CD14-positive monocyte (primary cell): ENCODE measurements around the gene BMS1. TPM values are rescaled to one million over a fixed set of nuclear protein-coding genes. Genes with fewer than 3 reads are reported as not detected.

ENCODE experiments used
- DNase-seq, 3 donors: peaks; one replicate each; pipeline ENCODE4 v3.0.0-alpha.2; 2011 to 2022
- H2AFZ ChIP-seq: 2 replicates; pipeline ENCODE4 v1.6.0; 2012; ENCODE audit warnings: mild to moderate bottlenecking, low read depth, low read length, inconsistent platforms; ENCODE audit not compliant: insufficient read depth, poor library complexity, severe bottlenecking
- H3K27ac ChIP-seq, 2 donors: 1 replicate in 1 of 2; 2 replicates in 1 of 2; pipeline ENCODE4 v1.5.1; 2012 to 2013; ENCODE audit warnings: low read length in 2 of 2, control low read depth in 1 of 2, inconsistent platforms in 1 of 2, low read depth in 1 of 2, mild to moderate bottlenecking in 1 of 2
- H3K27me3 ChIP-seq, 2 donors: one replicate each; pipeline versions ENCODE4 v1.6.0 to v1.6.1; 2011 to 2013; ENCODE audit warnings: low read length in 2 of 2; ENCODE audit not compliant: control insufficient read depth in 2 of 2, insufficient read depth in 2 of 2
- H3K36me3 ChIP-seq, 2 donors: replicated peaks in 1 of 2; 1 replicate in 1 of 2; 2 replicates in 1 of 2; pipeline versions ENCODE4 v1.5.1 to v1.6.1; 2012 to 2013; ENCODE audit warnings: low read length in 2 of 2, control low read depth in 1 of 2, inconsistent platforms in 1 of 2, mild to moderate bottlenecking in 1 of 2; ENCODE audit not compliant: insufficient read depth in 2 of 2, control insufficient read depth in 1 of 2
- H3K4me1 ChIP-seq, 2 donors: 1 replicate in 1 of 2; 2 replicates in 1 of 2; pipeline versions ENCODE4 v1.5.1 to v1.6.1; 2012 to 2013; ENCODE audit warnings: low read length in 2 of 2, control low read depth in 1 of 2, inconsistent platforms in 1 of 2, mild to moderate bottlenecking in 1 of 2, moderate library complexity in 1 of 2; ENCODE audit not compliant: insufficient read depth in 2 of 2, control insufficient read depth in 1 of 2
- H3K4me2 ChIP-seq: replicated peaks from 2 replicates; pipeline ENCODE3; 2012; ENCODE audit warnings: low read length, moderate library complexity, mild to moderate bottlenecking; ENCODE audit not compliant: poor library complexity, severe bottlenecking; ENCODE audit errors: extremely low read depth
- H3K4me3 ChIP-seq, 3 experiments: fragments of 200-600 bp in 1 of 3; sonication (generic) in 1 of 3; replicated peaks in 1 of 3; 1 replicate in 2 of 3; 2 replicates in 1 of 3; pipeline ENCODE4 v1.5.1; 2011 to 2013; ENCODE audit warnings: low read length in 3 of 3, mild to moderate bottlenecking in 3 of 3, control low read depth in 2 of 3, low read depth in 2 of 3, inconsistent platforms in 1 of 3, moderate library complexity in 1 of 3
- H3K79me2 ChIP-seq: 2 replicates; pipeline ENCODE4 v1.6.0; 2012; ENCODE audit warnings: mild to moderate bottlenecking, control low read depth, inconsistent platforms, low read length, moderate library complexity; ENCODE audit not compliant: insufficient read depth
- H3K9ac ChIP-seq: 2 replicates; pipeline ENCODE4 v1.6.0; 2017; ENCODE audit warnings: low read length, mild to moderate bottlenecking; ENCODE audit not compliant: insufficient read depth, poor library complexity, severe bottlenecking
- H3K9me3 ChIP-seq, 2 donors: replicated peaks in 1 of 2; 1 replicate in 1 of 2; 2 replicates in 1 of 2; pipeline versions ENCODE4 v1.5.1 to v1.6.1; 2012 to 2013; ENCODE audit warnings: low read length in 2 of 2, control low read depth in 1 of 2; ENCODE audit not compliant: control insufficient read depth in 1 of 2, insufficient read depth in 1 of 2
- H4K20me1 ChIP-seq: 2 replicates; pipeline ENCODE4 v1.6.0; 2012; ENCODE audit warnings: mild to moderate bottlenecking, low read length, control low read depth, moderate library complexity; ENCODE audit not compliant: insufficient read depth
- H3K27ac Mint-ChIP-seq, 7 donors: one replicate each; pipeline ENCODE4 v1.8.0; 2020; ENCODE audit warnings: mild to moderate bottlenecking in 7 of 7, mixed read lengths in 7 of 7, moderate library complexity in 6 of 7, inconsistent platforms in 2 of 7
- H3K27me3 Mint-ChIP-seq, 3 donors: one replicate each; pipeline ENCODE4 v1.8.0; 2021 to 2022; ENCODE audit warnings: low read depth in 3 of 3, mild to moderate bottlenecking in 3 of 3, mixed read lengths in 3 of 3, moderate library complexity in 3 of 3, inconsistent platforms in 1 of 3
- H3K36me3 Mint-ChIP-seq, 2 donors: one replicate each; pipeline ENCODE4 v1.8.0; 2020; ENCODE audit warnings: mixed read lengths in 2 of 2, inconsistent platforms in 1 of 2, mild to moderate bottlenecking in 1 of 2
- H3K4me1 Mint-ChIP-seq: one replicate; pipeline ENCODE4 v1.8.0; 2020; ENCODE audit warnings: mild to moderate bottlenecking, mixed read lengths
- H3K4me3 Mint-ChIP-seq, 2 donors: one replicate each; pipeline ENCODE4 v1.8.0; 2020; ENCODE audit warnings: mild to moderate bottlenecking in 2 of 2, mixed read lengths in 2 of 2, moderate library complexity in 1 of 2
- H3K9me3 Mint-ChIP-seq, 7 donors: one replicate each; pipeline ENCODE4 v1.8.0; 2020 to 2022; ENCODE audit warnings: mixed read lengths in 7 of 7, mild to moderate bottlenecking in 6 of 7, moderate library complexity in 6 of 7, inconsistent platforms in 2 of 7
- WGBS: methylation state at CpG from one replicate; pipeline ENCODE4 v1.1.5; 2013; ENCODE audit warnings: missing lambda C conversion rate; ENCODE audit not compliant: insufficient coverage; 5-methylcytosine and 5-hydroxymethylcytosine counted together
- intact Hi-C, 2 donors: fragments of 100-400 bp; cut with micrococcal nuclease; formaldehyde crosslinking; loops; one replicate each; pipeline versions ENCODE4 v1.15.0 to v1.15.1; 2023
- polyA plus RNA-seq, 3 donors: library from polyadenylated mRNA; depleted of rRNA in 1 of 3; unstranded in 2 of 3; stranded (reverse) in 1 of 3; fragments of 300-500 nt in 2 of 3; fragments of >200 nt in 1 of 3; fragmentation: Illumina TruSeq in 2 of 3; gene quantifications; 1 replicate in 2 of 3; 2 replicates in 1 of 3; pipeline ENCODE4 v1.2.3, GENCODE V29; 2012 to 2021
- small RNA-seq: library from RNA; depleted of rRNA; stranded (forward); fragments of <200 nt; gene quantifications from one replicate; pipeline ENCODE3, GENCODE V24; 2012; ENCODE audit warnings: low read depth; ENCODE audit not compliant: insufficient read length
- TF ChIP-seq, protein P1 (sequence below): fragments of 200-600 bp; IDR thresholded peaks from one replicate; pipeline ENCODE4 v1.8.0; 2022; ENCODE audit warnings: antibody characterized with exemption, mild to moderate bottlenecking

The BMS1 gene
- polyA plus RNA-seq, 3 donors, result 2.4 to 4.6 (median 2.9) TPM

DNA sequence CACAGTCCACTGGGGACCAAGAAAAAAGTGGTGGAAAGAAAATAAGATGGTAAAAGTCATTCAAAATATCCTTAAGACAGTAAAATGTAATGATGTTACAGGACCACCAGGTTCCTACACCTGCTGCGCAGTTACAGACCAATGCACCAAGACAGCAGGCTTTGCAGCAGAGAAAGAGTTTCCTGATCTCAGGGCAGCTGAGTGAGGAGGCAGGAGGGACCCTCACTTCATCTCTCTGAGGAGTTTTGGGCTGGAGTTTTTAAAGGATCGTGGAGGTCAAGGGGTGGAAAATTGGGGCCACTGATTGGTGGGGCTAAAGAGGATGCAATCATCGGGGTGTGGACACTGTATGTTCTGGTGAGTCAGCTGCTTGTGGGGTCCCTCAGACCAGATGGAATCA is 100.0 kb downstream of the BMS1 start:
- Mint-ChIP-seq H3K36me3 (peaks cover 0 to 2% of the 10 kb centered on the region in 2 donors), H3K9me3 (peaks cover 17 to 33% (median 27%) of the 10 kb centered on the region in 7 donors), H3K27ac (no peak overlapping the region), H3K4me1 (no peaks in the 10 kb centered on the region), H3K27me3 (peaks cover 2 to 9% (median 6%) of the 10 kb centered on the region in 3 donors), H3K4me3 (no peak overlapping the region)
- no peaks in the 10 kb centered on the region for H3K79me2 ChIP-seq
- 92% methylated on average over 2 of the region's 3 CpGs for WGBS
- H3K9ac ChIP-seq, result no peak overlapping the region
- no peaks in the 10 kb centered on the region for H4K20me1 ChIP-seq
- no peak overlapping the region for H3K27ac ChIP-seq
- peaks cover 16 to 19% of the 10 kb centered on the region in 2 donors for H3K9me3 ChIP-seq
- no peaks in the 10 kb centered on the region for H3K27me3 ChIP-seq
- H2AFZ ChIP-seq, result no peak overlapping the region
- H3K4me3 ChIP-seq, result no peak overlapping the region
- H3K4me2 ChIP-seq, result no peak overlapping the region
- H3K36me3 ChIP-seq, result no peaks in the 10 kb centered on the region
- TF ChIP-seq, protein P1, sequence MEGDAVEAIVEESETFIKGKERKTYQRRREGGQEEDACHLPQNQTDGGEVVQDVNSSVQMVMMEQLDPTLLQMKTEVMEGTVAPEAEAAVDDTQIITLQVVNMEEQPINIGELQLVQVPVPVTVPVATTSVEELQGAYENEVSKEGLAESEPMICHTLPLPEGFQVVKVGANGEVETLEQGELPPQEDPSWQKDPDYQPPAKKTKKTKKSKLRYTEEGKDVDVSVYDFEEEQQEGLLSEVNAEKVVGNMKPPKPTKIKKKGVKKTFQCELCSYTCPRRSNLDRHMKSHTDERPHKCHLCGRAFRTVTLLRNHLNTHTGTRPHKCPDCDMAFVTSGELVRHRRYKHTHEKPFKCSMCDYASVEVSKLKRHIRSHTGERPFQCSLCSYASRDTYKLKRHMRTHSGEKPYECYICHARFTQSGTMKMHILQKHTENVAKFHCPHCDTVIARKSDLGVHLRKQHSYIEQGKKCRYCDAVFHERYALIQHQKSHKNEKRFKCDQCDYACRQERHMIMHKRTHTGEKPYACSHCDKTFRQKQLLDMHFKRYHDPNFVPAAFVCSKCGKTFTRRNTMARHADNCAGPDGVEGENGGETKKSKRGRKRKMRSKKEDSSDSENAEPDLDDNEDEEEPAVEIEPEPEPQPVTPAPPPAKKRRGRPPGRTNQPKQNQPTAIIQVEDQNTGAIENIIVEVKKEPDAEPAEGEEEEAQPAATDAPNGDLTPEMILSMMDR, result no peak
- intact Hi-C loops, result no loop called here
- DNase-seq, result no peak
- H3K4me1 ChIP-seq, result no peaks in the 10 kb centered on the region

Small RNA genes within 50 kb of the gene (small RNA-seq; reads per million reads assigned to genes)
- not detected for gene RNU6-885P

Other genes starting within 250 kb of the BMS1 start
- gene ZNF33B, start 144.2 kb upstream of the BMS1 start, polyA plus RNA-seq, result 1 to 10 TPM; 3.2 to 7.5 (median 3.8) TPM